Naive thymus-derived CD4-positive, alpha-beta T cell (primary cell): ENCODE results near the gene CRIP3. TPM values are rescaled to one million over a fixed set of nuclear protein-coding genes. Genes with fewer than 3 reads are reported as not detected.

Source experiments
- ATAC-seq: fragments of 150-1000 bp; cut with Tn5 transposase; 2 replicates; pipeline ENCODE4 v1.10.0; 2021; ENCODE audit warnings: mild to moderate bottlenecking, moderate library complexity
- CTCF ChIA-PET: fragments of 350-600 bp; sonication (Branson Sonifier 250); formaldehyde crosslinking; loops from one replicate; lab custom pipeline; 2021; ENCODE audit warnings: antibody characterized with exemption; lab: Charles Lee
- POLR2A ChIA-PET: fragments of 350-600 bp; sonication (Branson Sonifier 250); formaldehyde crosslinking; loops from one replicate; lab custom pipeline; 2021; ENCODE audit warnings: antibody characterized with exemption, inconsistent platforms; lab: Charles Lee
- DNase-seq, 9 donors: peaks; one replicate each; pipeline versions ENCODE4 v3.0.0 to v3.0.0-alpha.2; 2020 to 2022; ENCODE audit warnings: mixed read lengths in 1 of 9
- H3K27ac ChIP-seq: one replicate; pipeline ENCODE4 v1.7.0; 2013; ENCODE audit warnings: mild to moderate bottlenecking, low read depth, low read length, moderate library complexity
- H3K27me3 ChIP-seq, 2 donors: one replicate each; pipeline ENCODE4 v1.7.0; 2013; ENCODE audit warnings: low read length in 2 of 2, mild to moderate bottlenecking in 2 of 2, moderate library complexity in 2 of 2; ENCODE audit not compliant: control insufficient read depth in 2 of 2, insufficient read depth in 2 of 2
- H3K36me3 ChIP-seq, 3 experiments: 1 replicate in 2 of 3; 2 replicates in 1 of 3; pipeline ENCODE4 v1.7.0; 2013; ENCODE audit warnings: low read length in 3 of 3, mild to moderate bottlenecking in 3 of 3, moderate library complexity in 1 of 3; ENCODE audit not compliant: insufficient read depth in 3 of 3, control insufficient read depth in 2 of 3
- H3K4me1 ChIP-seq, 2 donors: one replicate each; pipeline ENCODE4 v1.7.0; 2013; ENCODE audit warnings: low read length in 2 of 2, mild to moderate bottlenecking in 2 of 2, moderate library complexity in 1 of 2; ENCODE audit not compliant: control insufficient read depth in 2 of 2, insufficient read depth in 2 of 2
- H3K4me3 ChIP-seq: 2 replicates; pipeline ENCODE4 v1.7.0; 2013; ENCODE audit warnings: mild to moderate bottlenecking, low read length
- H3K9me3 ChIP-seq, 3 experiments: 1 replicate in 2 of 3; 2 replicates in 1 of 3; pipeline ENCODE4 v1.7.0; 2013; ENCODE audit warnings: low read length in 3 of 3; ENCODE audit not compliant: control insufficient read depth in 2 of 3
- H3K27ac Mint-ChIP-seq, 9 donors: one replicate each; pipeline ENCODE4 v1.8.0; 2020 to 2022; ENCODE audit warnings: mixed read lengths in 9 of 9, mild to moderate bottlenecking in 8 of 9, moderate library complexity in 5 of 9, inconsistent platforms in 2 of 9
- H3K27me3 Mint-ChIP-seq, 5 donors: one replicate each; pipeline ENCODE4 v1.8.0; 2021 to 2022; ENCODE audit warnings: mixed read lengths in 5 of 5, mild to moderate bottlenecking in 1 of 5
- H3K36me3 Mint-ChIP-seq, 5 donors: one replicate each; pipeline ENCODE4 v1.8.0; 2020 to 2022; ENCODE audit warnings: mixed read lengths in 5 of 5, mild to moderate bottlenecking in 3 of 5, inconsistent platforms in 1 of 5
- H3K4me1 Mint-ChIP-seq, 7 donors: one replicate each; pipeline ENCODE4 v1.8.0; 2020 to 2022; ENCODE audit warnings: mixed read lengths in 7 of 7, mild to moderate bottlenecking in 3 of 7, inconsistent platforms in 1 of 7
- H3K4me3 Mint-ChIP-seq, 10 donors: one replicate each; pipeline ENCODE4 v1.8.0; 2020 to 2022; ENCODE audit warnings: mild to moderate bottlenecking in 10 of 10, mixed read lengths in 10 of 10, moderate library complexity in 6 of 10, inconsistent platforms in 2 of 10
- H3K9me3 Mint-ChIP-seq, 11 donors: one replicate each; pipeline ENCODE4 v1.8.0; 2020 to 2022; ENCODE audit warnings: mixed read lengths in 11 of 11, mild to moderate bottlenecking in 4 of 11, inconsistent platforms in 1 of 11, moderate library complexity in 1 of 11
- intact Hi-C, 2 donors: fragments of 100-400 bp; cut with micrococcal nuclease; formaldehyde crosslinking; loops; one replicate each; pipeline ENCODE4 v1.15.1; 2023
- polyA plus RNA-seq, 2 donors: library from polyadenylated mRNA; unstranded; fragments of 300-500 nt; fragmentation: Illumina TruSeq; gene quantifications; one replicate each; pipeline ENCODE4 v1.2.3, GENCODE V29; 2021
- total RNA-seq, 6 experiments: library from RNA in 5 of 6; stranded (reverse) in 5 of 6; gene quantifications; 1 replicate in 5 of 6; 2 replicates in 1 of 6; pipeline ENCODE4 v1.2.3 and lab custom pipeline; 2021 to 2026

Gene CRIP3
- total and polyA plus RNA-seq, 7 experiments from 2014 or later = 2.1 to 7.4 (median 4.8) TPM; not detected in 3

DNA sequence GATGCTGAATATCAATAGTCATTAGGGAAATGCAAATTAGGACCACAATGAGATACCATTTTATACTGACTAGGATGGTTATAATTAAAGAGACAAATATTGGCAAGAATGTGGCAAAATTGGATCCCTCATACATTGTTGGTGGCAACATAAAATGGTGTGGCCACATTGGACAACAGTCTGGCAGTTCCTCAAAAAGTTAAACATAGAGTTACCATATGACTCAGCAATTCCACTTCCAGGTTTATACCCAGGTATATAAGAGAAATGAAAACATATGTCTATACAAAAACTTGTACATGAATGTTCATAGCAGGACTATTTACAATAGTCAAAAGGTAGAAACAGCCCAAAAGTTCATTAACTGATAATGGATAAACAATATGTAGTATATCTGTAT lies 2.0 kb upstream of the CRIP3 start:
- ChIA-PET POLR2A (no interaction called here), CTCF (interaction anchor here (1.1 kb wide), 1 partner anchor 58 kb away, joined by 3 read pairs; the partner anchor contains the start of gene ZNF318)
- no peak for DNase-seq
- H3K36me3 Mint-ChIP-seq = peaks cover 0 to 14% (median 0%) of the 10 kb centered on the region in 5 donors
- no peak for ATAC-seq
- Histone ChIP-seq H3K27ac (no peak overlapping the region), H3K27me3 (no peaks in the 10 kb centered on the region), H3K9me3 (no peaks in the 10 kb centered on the region), H3K4me1 (peaks cover 8 to 11% of the 10 kb centered on the region in 2 donors), H3K36me3 (no peaks in the 10 kb centered on the region), H3K4me3 (no peak overlapping the region)
- H3K4me3 Mint-ChIP-seq = no peak overlapping the region
- peaks cover 0 to 32% (median 0%) of the 10 kb centered on the region in 5 donors for H3K27me3 Mint-ChIP-seq
- intact Hi-C loops = no loop called here
- no peak overlapping the region for H3K27ac Mint-ChIP-seq
- H3K9me3 Mint-ChIP-seq = no peaks in the 10 kb centered on the region
- peaks cover 6 to 13% (median 10%) of the 10 kb centered on the region in 7 donors for H3K4me1 Mint-ChIP-seq

- H3K9me3 ChIP-seq = no peaks in the 10 kb centered on the region
- H3K27ac ChIP-seq = no peak overlapping the region
- intact Hi-C loops = no loop called here
- DNase-seq (no peak), ATAC-seq (no peak)
- no peak overlapping the region for H3K4me3 ChIP-seq
- Mint-ChIP-seq H3K27me3 (peaks cover 0 to 32% (median 0%) of the 10 kb centered on the region in 5 donors), H3K36me3 (peaks cover 0 to 14% (median 0%) of the 10 kb centered on the region in 5 donors), H3K4me3 (peak overlapping the region in 1 of 10 donors; percentile 25), H3K27ac (no peak overlapping the region), H3K9me3 (no peaks in the 10 kb centered on the region), H3K4me1 (peaks cover 6 to 13% (median 10%) of the 10 kb centered on the region in 7 donors)
- peaks cover 8 to 11% of the 10 kb centered on the region in 2 donors for H3K4me1 ChIP-seq
- ChIA-PET CTCF (no interaction called here), POLR2A (no interaction called here)
- no peaks in the 10 kb centered on the region for H3K27me3 ChIP-seq
- no peaks in the 10 kb centered on the region for H3K36me3 ChIP-seq
Measured at GRCh38 chr6:43310134-43310533, 1.5 kb upstream of the CRIP3 start.

DNA sequence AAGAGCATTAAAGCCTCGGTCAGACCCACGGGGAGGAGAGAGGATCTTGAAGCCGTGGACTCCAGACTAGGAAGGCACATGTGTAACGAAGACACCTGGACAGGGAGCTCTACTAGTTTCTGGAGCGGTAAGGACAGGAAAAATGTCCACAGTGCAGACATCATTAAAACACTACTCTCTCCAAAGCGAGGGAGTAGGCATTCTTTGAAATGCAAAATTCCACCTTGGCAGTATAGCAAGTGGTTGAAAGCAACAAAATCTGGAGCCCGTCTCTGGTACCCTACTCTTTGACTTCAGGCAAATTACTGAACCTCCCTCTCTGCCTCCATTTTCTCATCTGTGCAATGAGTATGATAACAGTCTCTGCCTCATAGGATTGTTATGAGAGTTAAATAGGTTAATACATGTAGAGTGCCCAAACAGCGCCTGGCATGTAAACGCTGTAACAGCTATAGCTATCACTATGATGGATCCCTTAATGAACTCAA lies 408 bp upstream of the CRIP3 start:
- ChIA-PET CTCF (interaction anchor here (0.7 to 1.1 kb wide), 2 partner anchors 87 to 89 kb away, joined by 3 read pairs; no protein-coding TSS in a partner anchor), POLR2A (interaction anchor here (1.2 to 1.4 kb wide), 2 partner anchors 61 to 79 kb away, joined by 3 read pairs; partner anchors contain the start of genes DNPH1 and ZNF318)
- ATAC-seq = no peak
- Mint-ChIP-seq H3K27ac (peak overlapping the region in 4 of 9 donors; percentile 24 to 65 (median 42)), H3K27me3 (peaks cover 0 to 27% (median 0%) of the 10 kb centered on the region in 5 donors), H3K36me3 (peaks cover 0 to 9% (median 0%) of the 10 kb centered on the region in 5 donors), H3K9me3 (no peaks in the 10 kb centered on the region), H3K4me3 (peak overlapping the region; percentile 78 to 89 (median 84)), H3K4me1 (peaks cover 6 to 13% (median 10%) of the 10 kb centered on the region in 7 donors)
- intact Hi-C loops = loop anchor here in 1 of 2 donors (1.0 to 5.0 kb wide), 5 partner anchors 25 to 197 kb away; no protein-coding TSS in a partner anchor
- peak overlapping the region; percentile 59 for H3K4me3 ChIP-seq
- H3K27ac ChIP-seq = peak overlapping the region; percentile 27
- no peaks in the 10 kb centered on the region for H3K9me3 ChIP-seq
- H3K27me3 ChIP-seq = no peaks in the 10 kb centered on the region
- no peaks in the 10 kb centered on the region for H3K36me3 ChIP-seq
- H3K4me1 ChIP-seq = peaks cover 8 to 11% of the 10 kb centered on the region in 2 donors
- peak in 1 of 9 donors; percentile 7 for DNase-seq

DNA sequence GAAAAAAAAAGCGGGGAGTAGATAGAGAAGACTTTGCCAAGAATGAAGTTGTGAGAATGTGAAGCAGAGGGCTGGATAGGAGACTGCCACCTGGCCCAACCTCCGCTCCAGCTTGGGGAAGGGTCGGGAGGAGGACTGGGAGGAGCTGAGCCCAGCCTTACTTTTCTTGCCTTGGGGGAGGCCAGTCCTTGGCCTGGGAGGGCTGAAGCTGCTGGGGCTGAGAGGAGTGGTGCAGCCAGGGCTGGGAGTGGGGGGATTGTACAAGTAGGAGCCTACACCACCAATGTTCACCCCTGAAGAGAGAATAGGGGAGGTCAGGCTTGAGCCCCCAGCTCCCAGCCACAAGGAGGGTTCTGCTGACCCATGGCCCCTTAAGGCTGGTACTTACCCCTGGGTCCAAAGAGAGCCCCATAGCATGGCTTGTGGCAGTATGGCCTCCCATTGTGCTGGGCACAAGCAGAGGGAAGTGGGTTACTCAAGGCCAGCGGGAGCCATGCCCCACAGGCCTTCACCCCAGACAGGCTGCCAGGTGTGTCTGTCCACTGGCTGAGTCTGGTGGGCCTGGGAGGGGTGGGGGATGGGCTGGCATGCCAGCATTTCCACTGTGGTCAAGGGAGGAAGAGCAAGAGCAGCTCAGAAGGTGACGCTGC lies 1.1 kb downstream of the CRIP3 start:
- H3K4me1 ChIP-seq = peaks cover 8 to 11% of the 10 kb centered on the region in 2 donors
- DNase-seq (no peak), ATAC-seq (no peak)
- Mint-ChIP-seq H3K36me3 (peaks cover 0 to 6% (median 0%) of the 10 kb centered on the region in 5 donors), H3K4me3 (peak overlapping the region in 8 of 10 donors; percentile 16 to 87 (median 57)), H3K27me3 (peaks cover 0 to 27% (median 0%) of the 10 kb centered on the region in 5 donors), H3K27ac (peak overlapping the region in 2 of 9 donors; percentile 51 to 83), H3K9me3 (no peaks in the 10 kb centered on the region), H3K4me1 (peaks cover 6 to 13% (median 10%) of the 10 kb centered on the region in 7 donors)
- H3K9me3 ChIP-seq = no peaks in the 10 kb centered on the region
- H3K36me3 ChIP-seq = no peaks in the 10 kb centered on the region
- no peak overlapping the region for H3K4me3 ChIP-seq
- POLR2A ChIA-PET = interaction anchor here (0.7 to 1.4 kb wide), 2 partner anchors 9 to 78 kb away, joined by 3 read pairs; partner anchors contain the start of genes DNPH1 and SLC22A7
- CTCF ChIA-PET = interaction anchor here (0.6 to 1.3 kb wide), 6 partner anchors 12 to 90 kb away, joined by 3 read pairs; no protein-coding TSS in a partner anchor
- intact Hi-C loops = loop anchor here in 1 of 2 donors (1.0 to 5.0 kb wide), 5 partner anchors 27 to 199 kb away; no protein-coding TSS in a partner anchor
- no peak overlapping the region for H3K27ac ChIP-seq
- H3K27me3 ChIP-seq = no peaks in the 10 kb centered on the region

DNA sequence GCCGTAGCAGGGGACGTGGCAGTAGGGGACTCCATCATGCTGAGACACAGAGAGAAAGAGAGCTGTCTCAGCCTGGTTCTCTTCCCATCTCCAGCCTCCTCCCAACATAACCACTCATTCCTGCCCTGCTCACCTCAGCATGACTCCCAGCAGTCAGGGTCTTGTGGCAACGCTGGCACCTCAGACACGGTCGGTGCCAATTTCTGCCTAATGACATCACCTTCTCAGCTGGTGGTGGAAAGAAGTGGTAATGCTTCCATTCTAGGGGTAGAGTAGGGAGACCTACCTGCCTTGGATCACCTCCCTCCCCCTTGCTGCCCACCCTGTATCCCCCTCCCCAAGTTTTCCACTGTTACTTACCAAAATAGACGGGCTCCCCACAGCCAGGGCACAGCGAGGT lies 2.5 kb downstream of the CRIP3 start:
- CTCF ChIA-PET = interaction anchor here (0.8 to 1.8 kb wide), 2 partner anchors 14 to 77 kb away, joined by 3 to 5 read pairs; partner anchors contain the start of gene DNPH1
- ATAC-seq = no peak
- Histone ChIP-seq H3K9me3 (no peaks in the 10 kb centered on the region), H3K27ac (no peak overlapping the region), H3K27me3 (no peaks in the 10 kb centered on the region), H3K4me3 (no peak overlapping the region), H3K4me1 (peaks cover 8 to 11% of the 10 kb centered on the region in 2 donors), H3K36me3 (no peaks in the 10 kb centered on the region)
- Mint-ChIP-seq H3K36me3 (peaks cover 0 to 4% (median 0%) of the 10 kb centered on the region in 5 donors), H3K27ac (no peak overlapping the region), H3K4me1 (peaks cover 6 to 13% (median 10%) of the 10 kb centered on the region in 7 donors), H3K9me3 (no peaks in the 10 kb centered on the region), H3K27me3 (peaks cover 0 to 22% (median 0%) of the 10 kb centered on the region in 5 donors), H3K4me3 (no peak overlapping the region)
- POLR2A ChIA-PET = no interaction called here
- no peak for DNase-seq
- intact Hi-C loops = loop anchor here in 1 of 2 donors (5.0 kb wide), 1 partner anchor 44 kb away; no protein-coding TSS in a partner anchor

DNA sequence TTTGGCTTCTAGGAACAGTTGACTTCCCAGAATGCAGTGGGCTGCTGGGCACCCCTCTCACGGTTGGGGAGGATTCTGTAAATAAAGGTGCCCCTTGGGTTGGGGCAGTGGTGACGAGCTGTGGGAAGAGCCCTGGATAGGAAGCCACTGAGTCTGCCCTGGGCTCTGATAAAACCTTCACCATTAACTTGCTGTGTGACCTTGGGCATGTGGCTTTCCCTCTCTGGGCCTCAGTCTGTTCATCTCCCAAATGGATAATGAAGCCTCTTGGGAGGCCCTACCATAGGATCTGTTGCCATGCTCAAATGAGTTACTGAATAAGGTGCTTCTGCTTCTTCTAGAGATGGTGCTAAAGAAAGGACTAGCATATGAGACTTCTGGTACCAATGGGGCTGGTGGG lies 3.7 kb downstream of the CRIP3 start:
- H3K4me1 Mint-ChIP-seq = peaks cover 7 to 13% (median 10%) of the 10 kb centered on the region in 7 donors
- no peak for DNase-seq
- ChIA-PET POLR2A (no interaction called here), CTCF (interaction anchor here (1.8 kb wide), 1 partner anchor 15 kb away, joined by 5 read pairs; no protein-coding TSS in a partner anchor)
- intact Hi-C loops = loop anchor here in 1 of 2 donors (5.0 kb wide), 1 partner anchor 43 kb away; no protein-coding TSS in a partner anchor
- no peak for ATAC-seq
- H3K4me3 Mint-ChIP-seq = no peak overlapping the region
- no peaks in the 10 kb centered on the region for H3K27me3 ChIP-seq
- no peaks in the 10 kb centered on the region for H3K36me3 ChIP-seq
- peaks cover 0 to 17% (median 0%) of the 10 kb centered on the region in 5 donors for H3K27me3 Mint-ChIP-seq
- H3K9me3 Mint-ChIP-seq = no peaks in the 10 kb centered on the region
- peaks cover 8 to 11% of the 10 kb centered on the region in 2 donors for H3K4me1 ChIP-seq
- no peak overlapping the region for H3K4me3 ChIP-seq
- peak overlapping the region in 1 of 9 donors; percentile 26 for H3K27ac Mint-ChIP-seq
- H3K27ac ChIP-seq = no peak overlapping the region
- H3K36me3 Mint-ChIP-seq = no peaks in the 10 kb centered on the region
- no peaks in the 10 kb centered on the region for H3K9me3 ChIP-seq
